ENCODE data around the gene HOXA11. TPM values are rescaled to one million over a fixed set of nuclear protein-coding genes. Genes with fewer than 3 reads are reported as not detected.

HOXA11 gene
- total RNA-seq, 2 experiments from 2014 or later = not detected

DNA sequence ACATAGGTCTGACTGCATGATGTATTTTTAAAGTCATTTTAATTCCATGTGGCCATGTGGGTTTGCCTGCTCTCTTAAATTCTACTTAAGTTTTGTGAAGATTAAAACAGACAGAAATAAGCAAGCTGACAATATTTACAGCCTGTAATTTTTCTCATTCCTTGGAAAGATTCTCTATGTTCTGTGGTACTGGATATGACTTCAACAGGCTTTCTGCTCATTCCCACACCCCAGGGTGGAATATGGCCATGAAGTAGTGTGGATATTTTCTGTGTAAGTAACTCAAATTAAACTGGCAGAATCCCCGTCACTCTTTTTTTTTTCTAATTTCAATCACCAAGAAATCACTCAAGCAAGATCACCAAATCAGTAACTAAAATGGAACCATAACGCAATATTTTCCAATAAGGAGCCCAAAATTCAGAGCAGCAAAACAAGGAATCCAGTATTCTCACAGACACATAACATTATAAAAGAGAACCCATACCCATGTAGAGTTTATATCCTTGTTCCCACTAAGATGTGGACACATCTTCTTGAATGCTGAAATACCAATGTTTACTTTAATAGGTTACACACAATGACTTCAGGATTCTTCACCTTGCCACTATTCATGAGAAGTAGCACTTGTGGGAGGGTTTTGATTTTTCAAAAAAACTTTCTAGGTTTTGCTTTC, 47.3 kb downstream of the HOXA11 start:
- ChIA-PET POLR2A (no interaction called here), CTCF (ENCODE audit: unreplicated experiment) (no interaction called here)

DNA sequence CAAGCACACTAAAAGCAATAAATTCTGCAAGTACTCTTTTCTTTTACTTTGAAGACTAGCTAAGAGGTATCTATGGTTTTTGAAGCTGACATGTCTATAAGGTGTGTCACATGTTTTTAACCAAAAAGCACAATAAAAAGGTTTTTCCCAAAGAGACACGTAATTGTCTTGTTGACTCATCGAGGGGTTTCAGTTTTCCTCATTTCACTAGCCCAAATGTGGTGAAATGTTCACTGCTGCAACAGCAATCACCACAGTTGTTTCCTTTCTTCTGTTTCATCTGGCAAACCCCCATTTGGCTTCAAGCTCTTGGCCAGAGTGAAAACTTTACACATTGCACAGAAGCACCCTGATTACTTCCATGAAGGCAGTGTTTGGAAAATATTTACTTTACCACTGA, 50.6 kb downstream of the HOXA11 start:
- DNase-seq (ENCODE audit: low spot score) = no peak
- H3K36me3 ChIP-seq (ENCODE audit: insufficient read depth, low read length) = no peaks in the 10 kb centered on the region
- no peak overlapping the region for H3K27ac ChIP-seq (ENCODE audit: low read depth, low read length, poor library complexity, severe bottlenecking)
- no peaks in the 10 kb centered on the region for H4K20me1 ChIP-seq (ENCODE audit: insufficient read depth, low read length)
- POLR2A ChIA-PET = interaction anchor here (0.6 kb wide), 1 partner anchor 107 kb away, joined by 3 read pairs; no protein-coding TSS in a partner anchor
- intact Hi-C loops (cut with micrococcal nuclease; ENCODE audit: unreplicated experiment) = no loop called here
- TF ChIP-seq EZH2phosphoT487 (IDR thresholded peaks at IDR 0.05; ENCODE audit: borderline replicate concordance, low read depth, low read length) = no peak
- TF ChIP-seq, protein P1, sequence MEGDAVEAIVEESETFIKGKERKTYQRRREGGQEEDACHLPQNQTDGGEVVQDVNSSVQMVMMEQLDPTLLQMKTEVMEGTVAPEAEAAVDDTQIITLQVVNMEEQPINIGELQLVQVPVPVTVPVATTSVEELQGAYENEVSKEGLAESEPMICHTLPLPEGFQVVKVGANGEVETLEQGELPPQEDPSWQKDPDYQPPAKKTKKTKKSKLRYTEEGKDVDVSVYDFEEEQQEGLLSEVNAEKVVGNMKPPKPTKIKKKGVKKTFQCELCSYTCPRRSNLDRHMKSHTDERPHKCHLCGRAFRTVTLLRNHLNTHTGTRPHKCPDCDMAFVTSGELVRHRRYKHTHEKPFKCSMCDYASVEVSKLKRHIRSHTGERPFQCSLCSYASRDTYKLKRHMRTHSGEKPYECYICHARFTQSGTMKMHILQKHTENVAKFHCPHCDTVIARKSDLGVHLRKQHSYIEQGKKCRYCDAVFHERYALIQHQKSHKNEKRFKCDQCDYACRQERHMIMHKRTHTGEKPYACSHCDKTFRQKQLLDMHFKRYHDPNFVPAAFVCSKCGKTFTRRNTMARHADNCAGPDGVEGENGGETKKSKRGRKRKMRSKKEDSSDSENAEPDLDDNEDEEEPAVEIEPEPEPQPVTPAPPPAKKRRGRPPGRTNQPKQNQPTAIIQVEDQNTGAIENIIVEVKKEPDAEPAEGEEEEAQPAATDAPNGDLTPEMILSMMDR (conservative IDR thresholded peaks at IDR 0.05; ENCODE audit: low read length) = no peak
- BruUV-seq (replicated peaks) = no TSS peak
- H3K4me3 ChIP-seq (ENCODE audit: low read depth, low read length, poor library complexity, severe bottlenecking) = no peak overlapping the region
- CTCF ChIA-PET (ENCODE audit: unreplicated experiment) = no interaction called here
- H3K9me3 ChIP-seq (ENCODE audit: low read length) = no peaks in the 10 kb centered on the region
- no peaks in the 10 kb centered on the region for H3K9me2 ChIP-seq (ENCODE audit: insufficient read depth, low read length)
- no peaks in the 10 kb centered on the region for H3K79me2 ChIP-seq (ENCODE audit: insufficient read depth, low read depth, low read length)
- no peak overlapping the region for H2AFZ ChIP-seq (ENCODE audit: low read length)
- H3K4me1 ChIP-seq (ENCODE audit: insufficient read depth, low read length, poor library complexity, severe bottlenecking) = peaks cover 4% of the 10 kb centered on the region
- H3K4me2 ChIP-seq (ENCODE audit: low read length) = no peak overlapping the region

More for the DNA sequence above, 47.3 kb downstream of the HOXA11 start:
- Histone ChIP-seq H2AFZ (ENCODE audit: low read length) (no peak overlapping the region), H3K4me3 (ENCODE audit: low read depth, low read length, poor library complexity, severe bottlenecking) (no peak overlapping the region), H3K9me3 (ENCODE audit: low read length) (no peaks in the 10 kb centered on the region), H3K79me2 (ENCODE audit: insufficient read depth, low read depth, low read length) (no peaks in the 10 kb centered on the region), H3K4me1 (ENCODE audit: insufficient read depth, low read length, poor library complexity, severe bottlenecking) (no peaks in the 10 kb centered on the region), H4K20me1 (ENCODE audit: insufficient read depth, low read length) (no peaks in the 10 kb centered on the region), H3K27ac (ENCODE audit: low read depth, low read length, poor library complexity, severe bottlenecking) (no peak overlapping the region), H3K36me3 (ENCODE audit: insufficient read depth, low read length) (0 out of 2 replicates have a peak, but pooled peaks cover 5% of the 10 kb centered on the region), H3K4me2 (ENCODE audit: low read length) (no peak overlapping the region), H3K9me2 (ENCODE audit: insufficient read depth, low read length) (no peaks in the 10 kb centered on the region)
- DNase-seq (ENCODE audit: low spot score) = no peak
- no peak for TF ChIP-seq EZH2phosphoT487 (IDR thresholded peaks at IDR 0.05; ENCODE audit: borderline replicate concordance, low read depth, low read length)
- TF ChIP-seq, protein P1 (conservative IDR thresholded peaks at IDR 0.05; ENCODE audit: low read length) = no peak
- intact Hi-C loops (cut with micrococcal nuclease; ENCODE audit: unreplicated experiment) = no loop called here
- no TSS peak for BruUV-seq (replicated peaks)

DNA sequence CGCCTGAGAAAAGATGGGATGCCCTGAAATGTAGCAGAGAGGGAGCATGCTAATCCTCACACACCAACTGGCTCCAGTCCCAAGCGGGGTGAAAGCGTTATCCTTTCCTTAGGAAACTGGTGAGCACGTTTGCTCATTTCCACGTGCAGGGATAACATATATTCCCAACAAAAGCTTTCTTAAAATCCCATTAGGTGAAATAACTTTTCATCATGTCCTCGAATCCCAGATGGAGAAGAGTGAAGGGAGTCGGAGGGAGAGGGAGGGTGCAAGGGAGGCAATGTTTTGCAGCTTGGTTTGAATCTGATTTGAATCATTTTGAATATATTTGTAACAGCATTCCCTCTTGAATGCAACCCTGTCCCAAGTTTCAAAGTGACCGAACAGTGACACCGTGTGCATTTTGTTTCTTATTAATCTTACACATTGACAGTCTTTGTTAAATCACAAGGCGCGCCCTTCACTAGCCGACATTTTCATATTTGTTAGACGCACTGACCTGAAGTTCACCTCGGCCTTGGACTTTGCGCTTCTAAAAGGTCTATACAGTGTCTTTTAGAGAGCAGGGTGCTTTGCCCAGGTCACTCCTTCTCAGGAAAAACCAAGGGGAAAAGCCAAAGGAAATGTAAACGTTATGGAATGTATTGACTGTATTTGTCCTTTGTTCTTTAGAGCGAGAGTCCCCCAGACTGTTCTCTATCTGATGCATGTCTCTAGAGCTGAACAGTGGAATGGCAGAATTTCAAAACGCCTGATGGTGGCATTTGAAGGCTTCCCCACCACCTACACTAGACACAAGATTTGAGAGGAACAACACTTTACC, 51.4 kb downstream of the HOXA11 start:
- no peak overlapping the region for H3K27ac ChIP-seq (ENCODE audit: low read depth, low read length, poor library complexity, severe bottlenecking)
- H3K4me2 ChIP-seq (ENCODE audit: low read length) = no peak overlapping the region
- intact Hi-C loops (cut with micrococcal nuclease; ENCODE audit: unreplicated experiment) = no loop called here
- H3K4me1 ChIP-seq (ENCODE audit: insufficient read depth, low read length, poor library complexity, severe bottlenecking) = peaks cover 4% of the 10 kb centered on the region
- CTCF ChIA-PET (ENCODE audit: unreplicated experiment) = no interaction called here
- no peak overlapping the region for H2AFZ ChIP-seq (ENCODE audit: low read length)
- no peaks in the 10 kb centered on the region for H3K9me3 ChIP-seq (ENCODE audit: low read length)
- TF ChIP-seq EZH2phosphoT487 (IDR thresholded peaks at IDR 0.05; ENCODE audit: borderline replicate concordance, low read depth, low read length) = no peak
- TF ChIP-seq, protein P1 (conservative IDR thresholded peaks at IDR 0.05; ENCODE audit: low read length) = no peak
- H3K4me3 ChIP-seq (ENCODE audit: low read depth, low read length, poor library complexity, severe bottlenecking) = no peak overlapping the region
- no TSS peak for BruUV-seq (replicated peaks)
- DNase-seq (ENCODE audit: low spot score) = no peak
- H3K79me2 ChIP-seq (ENCODE audit: insufficient read depth, low read depth, low read length) = no peaks in the 10 kb centered on the region
- POLR2A ChIA-PET = no interaction called here
- H3K9me2 ChIP-seq (ENCODE audit: insufficient read depth, low read length) = no peaks in the 10 kb centered on the region
- no peaks in the 10 kb centered on the region for H3K36me3 ChIP-seq (ENCODE audit: insufficient read depth, low read length)
- no peaks in the 10 kb centered on the region for H4K20me1 ChIP-seq (ENCODE audit: insufficient read depth, low read length)

Data from OCI-LY7 (cell line).